ENCODE measurements around the gene RPS3A.

DNA sequence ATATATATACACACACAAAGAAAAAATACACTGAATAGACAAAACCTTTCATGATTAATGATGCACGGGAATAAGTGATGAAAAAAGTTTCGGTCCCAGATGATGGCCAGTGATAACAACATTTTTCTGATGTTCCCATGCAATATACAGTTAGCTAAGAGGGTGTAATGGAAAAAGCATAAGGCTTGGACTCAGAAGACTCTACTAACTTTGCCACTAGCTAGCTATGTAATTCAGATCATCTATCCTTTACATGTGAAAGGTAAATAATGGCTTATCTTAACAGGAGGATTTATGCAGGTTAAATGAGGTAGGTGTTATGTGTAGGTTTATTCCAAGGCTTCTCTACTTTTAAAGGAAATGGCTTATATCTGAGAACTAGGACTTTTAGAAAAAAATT lies 4.3 kb downstream of the RPS3A start:
- TF ChIP-seq CTCF (IDR thresholded peaks at IDR 0.05; ENCODE audit: low read depth, low read length) (no peak), EZH2phosphoT487 (IDR thresholded peaks at IDR 0.05; ENCODE audit: low read depth) (no peak)
